Astrocyte (in vitro differentiated cells and primary cell): Measurements from ENCODE around the gene NAALADL2.

Source experiments
- CTCF ChIP-seq: IDR thresholded peaks from 2 replicates; pipeline ENCODE4 v1.5.1; 2011; ENCODE audit warnings: low read depth, mild to moderate bottlenecking, inconsistent platforms, low read length, moderate library complexity; ENCODE audit not compliant: insufficient read depth
- EZH2 ChIP-seq: IDR thresholded peaks from 2 replicates; pipeline ENCODE4 v1.6.1; 2012; ENCODE audit warnings: mild to moderate bottlenecking, low read length, inconsistent platforms; ENCODE audit not compliant: insufficient read depth

- TF ChIP-seq EZH2 (no peak), CTCF (no peak)
Measured at GRCh38 chr3:175186511-175186910, 327.4 kb downstream of the NAALADL2 start.
